ENCODE results near the gene PRKCD.

- TF ChIP-seq BHLHE40 (IDR thresholded peaks at IDR 0.05; ENCODE audit: borderline replicate concordance) (no peak), NFRKB (IDR thresholded peaks at IDR 0.05) (no peak), ARNT (IDR thresholded peaks at IDR 0.05) (no peak), FOXM1 (IDR thresholded peaks at IDR 0.05; ENCODE audit: borderline replicate concordance) (no peak), L3MBTL2 (conservative IDR thresholded peaks at IDR 0.05) (no peak), PKNOX1 (IDR thresholded peaks at IDR 0.05) (no peak), TARDBP (IDR thresholded peaks at IDR 0.05) (no peak), SP1 (IDR thresholded peaks at IDR 0.05) (no peak), FOXK2 (IDR thresholded peaks at IDR 0.05) (no peak), FOXA1 (IDR thresholded peaks at IDR 0.05) (no peak), CTBP1 (IDR thresholded peaks at IDR 0.05; ENCODE audit: borderline replicate concordance) (no peak), HDGF (IDR thresholded peaks at IDR 0.05; ENCODE audit: borderline replicate concordance) (no peak), ELF4 (IDR thresholded peaks at IDR 0.05) (no peak), SUZ12 (IDR thresholded peaks at IDR 0.05) (no peak)
Observed at GRCh38 chr3:53173107-53173506, 12.1 kb downstream of the PRKCD start.
